ENCODE data around the gene SLC35F3. TPM values are rescaled to one million over a fixed set of nuclear protein-coding genes. Genes with fewer than 3 reads are reported as not detected.

The SLC35F3 gene
- total and polyA plus RNA-seq, 9 donors: 0.04 to 0.69 (median 0.17) TPM; not detected in 3

GRCh38 chr1:233971753-233972152 is 67.3 kb downstream of the SLC35F3 start:
- no peak for TF ChIP-seq EP300 (IDR thresholded peaks at IDR 0.05)
- no peak for TF ChIP-seq POLR2A (IDR thresholded peaks at IDR 0.05)
- TF ChIP-seq, protein P1, sequence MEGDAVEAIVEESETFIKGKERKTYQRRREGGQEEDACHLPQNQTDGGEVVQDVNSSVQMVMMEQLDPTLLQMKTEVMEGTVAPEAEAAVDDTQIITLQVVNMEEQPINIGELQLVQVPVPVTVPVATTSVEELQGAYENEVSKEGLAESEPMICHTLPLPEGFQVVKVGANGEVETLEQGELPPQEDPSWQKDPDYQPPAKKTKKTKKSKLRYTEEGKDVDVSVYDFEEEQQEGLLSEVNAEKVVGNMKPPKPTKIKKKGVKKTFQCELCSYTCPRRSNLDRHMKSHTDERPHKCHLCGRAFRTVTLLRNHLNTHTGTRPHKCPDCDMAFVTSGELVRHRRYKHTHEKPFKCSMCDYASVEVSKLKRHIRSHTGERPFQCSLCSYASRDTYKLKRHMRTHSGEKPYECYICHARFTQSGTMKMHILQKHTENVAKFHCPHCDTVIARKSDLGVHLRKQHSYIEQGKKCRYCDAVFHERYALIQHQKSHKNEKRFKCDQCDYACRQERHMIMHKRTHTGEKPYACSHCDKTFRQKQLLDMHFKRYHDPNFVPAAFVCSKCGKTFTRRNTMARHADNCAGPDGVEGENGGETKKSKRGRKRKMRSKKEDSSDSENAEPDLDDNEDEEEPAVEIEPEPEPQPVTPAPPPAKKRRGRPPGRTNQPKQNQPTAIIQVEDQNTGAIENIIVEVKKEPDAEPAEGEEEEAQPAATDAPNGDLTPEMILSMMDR (IDR thresholded peaks at IDR 0.05): no peak
- Histone ChIP-seq H3K4me1 (ENCODE audit: insufficient read depth) (no peaks in the 10 kb centered on the region), H3K4me3 (no peak overlapping the region), H3K27ac (no peak overlapping the region), H3K27me3 (no peaks in the 10 kb centered on the region), H3K9me3 (no peaks in the 10 kb centered on the region), H3K36me3 (no peaks in the 10 kb centered on the region)
- DNase-seq: no peak
- intact Hi-C loops (cut with DNase I): no loop called here
- WGBS, 3 donors: 79 to 91% (median 90%) methylated on average over 7 of the region's 7 CpGs

DNA sequence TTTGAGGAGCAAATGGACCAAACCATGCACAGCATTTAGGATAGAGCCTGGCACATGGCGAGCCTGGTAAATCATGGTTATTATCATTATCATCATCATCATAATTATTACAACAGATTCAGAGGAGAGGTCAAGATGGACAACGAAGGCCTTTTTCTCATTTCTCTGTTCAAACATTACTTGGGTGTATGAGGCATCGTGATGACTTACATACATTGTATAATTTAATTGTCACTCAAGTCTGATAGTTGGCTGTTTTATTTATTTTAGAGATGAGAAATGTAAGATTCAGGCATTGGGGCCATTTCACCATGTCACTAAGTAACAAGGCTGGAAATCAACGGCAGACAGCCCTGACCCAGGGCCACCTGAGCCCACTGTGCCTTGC is 68.1 kb downstream of the SLC35F3 start:
- DNase-seq: no peak
- H3K27me3 ChIP-seq: no peaks in the 10 kb centered on the region
- H3K9me3 ChIP-seq: no peaks in the 10 kb centered on the region
- no peak for TF ChIP-seq EP300 (IDR thresholded peaks at IDR 0.05)
- TF ChIP-seq POLR2A (IDR thresholded peaks at IDR 0.05): no peak
- TF ChIP-seq, protein P1 (IDR thresholded peaks at IDR 0.05): no peak
- intact Hi-C loops (cut with DNase I): no loop called here
- H3K4me1 ChIP-seq (ENCODE audit: insufficient read depth): no peaks in the 10 kb centered on the region
- H3K27ac ChIP-seq: no peak overlapping the region
- no peak overlapping the region for H3K4me3 ChIP-seq
- no peaks in the 10 kb centered on the region for H3K36me3 ChIP-seq
- WGBS, 3 donors: 84 to 96% (median 86%) methylated on average over 4 of the region's 4 CpGs

DNA sequence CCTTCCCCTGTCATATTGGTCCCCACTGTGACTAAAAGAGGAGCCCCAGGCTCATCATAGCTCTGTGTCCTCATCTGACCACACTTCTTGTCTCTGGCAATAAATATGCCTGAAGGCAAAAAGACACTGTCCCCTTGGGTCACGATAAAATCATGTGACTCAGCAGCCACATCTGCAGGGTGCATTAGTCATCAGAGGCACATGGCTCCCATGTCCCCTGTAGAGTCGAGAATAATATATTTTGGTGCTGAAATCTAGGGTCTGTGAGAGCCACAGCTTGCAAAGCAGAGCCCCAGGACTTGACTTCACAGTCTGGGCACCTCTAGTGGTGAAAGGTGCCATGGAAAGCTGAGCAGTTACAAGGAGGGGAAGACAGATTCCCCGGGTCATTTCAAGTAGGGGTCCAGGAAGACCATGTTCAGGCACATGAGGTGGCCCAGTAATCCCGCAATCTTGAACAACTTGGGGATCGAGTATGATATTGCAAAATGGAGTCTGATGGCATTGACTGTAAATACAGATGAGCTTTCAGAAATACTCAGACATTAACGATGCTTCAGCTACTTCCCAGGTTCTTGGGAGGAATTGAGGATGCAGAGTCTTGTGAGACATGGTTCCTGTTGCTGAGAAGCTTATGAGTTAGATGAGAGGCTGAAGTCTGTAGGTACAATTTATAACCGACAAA is 68.6 kb downstream of the SLC35F3 start:
- no peaks in the 10 kb centered on the region for H3K36me3 ChIP-seq

DNA sequence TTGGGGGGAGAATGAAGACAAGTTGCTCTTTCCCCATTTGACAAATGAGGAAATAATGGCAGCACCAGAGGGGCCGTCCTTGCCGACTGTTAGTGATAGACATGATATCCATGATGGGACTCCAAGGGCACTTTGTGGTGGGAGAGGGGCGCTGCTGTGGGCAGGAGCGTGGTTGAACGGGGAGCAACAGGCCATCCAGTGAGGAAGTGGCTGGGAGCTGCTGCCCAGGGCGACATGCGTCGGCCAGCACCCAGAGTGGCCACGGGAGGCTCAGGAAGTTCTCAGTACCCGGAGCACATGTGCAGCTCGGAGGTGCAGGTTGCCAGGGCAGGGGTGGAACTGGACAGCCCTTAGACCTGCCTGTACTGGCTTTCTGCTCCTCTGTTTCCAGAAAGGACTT is 71.0 kb downstream of the SLC35F3 start:
- no peak overlapping the region for H3K4me3 ChIP-seq
- H3K27me3 ChIP-seq: no peaks in the 10 kb centered on the region
- no peak for TF ChIP-seq EP300 (IDR thresholded peaks at IDR 0.05)
- TF ChIP-seq, protein P1 (IDR thresholded peaks at IDR 0.05): no peak
- no peak for TF ChIP-seq POLR2A (IDR thresholded peaks at IDR 0.05)
- no peaks in the 10 kb centered on the region for H3K36me3 ChIP-seq
- intact Hi-C loops (cut with DNase I): no loop called here
- H3K9me3 ChIP-seq: no peaks in the 10 kb centered on the region
- WGBS, 3 donors: 84 to 92% (median 87%) methylated on average over 11 of the region's 11 CpGs
- no peak for DNase-seq
- no peak overlapping the region for H3K27ac ChIP-seq
- H3K4me1 ChIP-seq (ENCODE audit: insufficient read depth): no peaks in the 10 kb centered on the region

More for the DNA sequence above, 68.6 kb downstream of the SLC35F3 start:
- no peak for DNase-seq
- no peak overlapping the region for H3K4me3 ChIP-seq
- H3K27me3 ChIP-seq: no peaks in the 10 kb centered on the region
- H3K9me3 ChIP-seq: no peaks in the 10 kb centered on the region
- intact Hi-C loops (cut with DNase I): no loop called here
- no peaks in the 10 kb centered on the region for H3K4me1 ChIP-seq (ENCODE audit: insufficient read depth)
- TF ChIP-seq, protein P1 (IDR thresholded peaks at IDR 0.05): no peak
- H3K27ac ChIP-seq: no peak overlapping the region
- 83 to 87% (median 85%) methylated on average over 7 of the region's 7 CpGs for WGBS, 3 donors

Data from ovary (tissue), 9 donors.